ENCODE measurements around the gene DDX39A. TPM values are rescaled to one million over a fixed set of nuclear protein-coding genes. Genes with fewer than 3 reads are reported as not detected.
A peak's percentile ranks its signal among the peaks of the same experiment; 100 is the strongest.

DDX39A gene
- total RNA-seq, 5 donors from 2014 or later (not counting 1 experiment from before 2014, with no cell fraction given), result 159 to 280 (median 179) TPM

- H3K4me1 Mint-ChIP-seq, result peaks cover 60 to 70% (median 61%) of the 10 kb centered on the region in 3 donors
- peak overlapping the region; percentile 84 to 93 for H3K27ac Mint-ChIP-seq
- DNase-seq, result no peak
- no peaks in the 10 kb centered on the region for H3K9me3 Mint-ChIP-seq
- H3K4me3 ChIP-seq (ENCODE audit: control insufficient read depth in 1 of 2, extremely low read depth in 1 of 2, low read length in 1 of 2), result no peak overlapping the region
- peak overlapping the region in 2 of 3 donors; percentile 25 to 86 for H3K4me3 Mint-ChIP-seq
- ATAC-seq (replicated peaks in 1 of 4), result no peak
- ChIA-PET CTCF (interaction anchor here (0.5 to 1.2 kb wide), 6 partner anchors 10 to 280 kb away, joined by 3 to 5 read pairs (median 3); no protein-coding TSS in a partner anchor), POLR2A (interaction anchor here in 1 of 2 donors (0.6 to 1.2 kb wide), 4 partner anchors 9 to 1920 kb away, joined by 3 to 8 read pairs (median 3); partner anchors contain the start of gene ADGRE5)
- peaks cover 13 to 93% of the 10 kb centered on the region in 2 experiments for H3K4me1 ChIP-seq (ENCODE audit: control insufficient read depth in 1 of 2, extremely low read depth in 1 of 2, insufficient read depth in 2 of 2, low read length in 2 of 2)
- WGBS (ENCODE audit: insufficient coverage), result 80% methylated on average over 4 of the region's 8 CpGs
- H3K36me3 ChIP-seq (ENCODE audit: control insufficient read depth in 2 of 2, extremely low read depth in 1 of 2, insufficient read depth in 1 of 2, low read length in 1 of 2), result peaks cover 19 to 51% of the 10 kb centered on the region in 2 donors
- peaks cover 29% of the 10 kb centered on the region for H3K36me3 Mint-ChIP-seq
- H3K9me3 ChIP-seq, result no peaks in the 10 kb centered on the region
- H3K27me3 Mint-ChIP-seq, result no peaks in the 10 kb centered on the region
- peak overlapping the region; percentile 13 for H3K27ac ChIP-seq (ENCODE audit: low read length)
- no peaks in the 10 kb centered on the region for H3K27me3 ChIP-seq (replicated peaks in 1 of 2; ENCODE audit: control insufficient read depth in 2 of 2, extremely low read depth in 1 of 2, insufficient read depth in 2 of 2, low read length in 1 of 2)
Measured at GRCh38 chr19:14414926-14415690, 4.0 kb downstream of the DDX39A start.

- no peaks in the 10 kb centered on the region for H3K9me3 ChIP-seq
- WGBS (ENCODE audit: insufficient coverage), result 76% methylated on average over 2 of the region's 3 CpGs
- Mint-ChIP-seq H3K27ac (peak overlapping the region; percentile 71 to 77), H3K4me3 (peak overlapping the region in 1 of 3 donors; percentile 22), H3K9me3 (no peaks in the 10 kb centered on the region), H3K36me3 (peaks cover 39% of the 10 kb centered on the region), H3K4me1 (peaks cover 61 to 73% (median 66%) of the 10 kb centered on the region in 3 donors), H3K27me3 (no peaks in the 10 kb centered on the region)
- ATAC-seq (replicated peaks in 1 of 4) (no peak), DNase-seq (no peak)
- peaks cover 10 to 98% of the 10 kb centered on the region in 2 experiments for H3K4me1 ChIP-seq (ENCODE audit: control insufficient read depth in 1 of 2, extremely low read depth in 1 of 2, insufficient read depth in 2 of 2, low read length in 2 of 2)
- POLR2A ChIA-PET, result no interaction called here
- H3K36me3 ChIP-seq (ENCODE audit: control insufficient read depth in 2 of 2, extremely low read depth in 1 of 2, insufficient read depth in 1 of 2, low read length in 1 of 2), result peaks cover 21 to 65% of the 10 kb centered on the region in 2 donors
- CTCF ChIA-PET, result interaction anchor here (0.5 to 1.1 kb wide), 3 partner anchors 155 to 277 kb away, joined by 3 to 7 read pairs (median 3); partner anchors contain the start of gene ASF1B (in 1 of the 2)
- H3K4me3 ChIP-seq (ENCODE audit: control insufficient read depth in 1 of 2, extremely low read depth in 1 of 2, low read length in 1 of 2), result no peak overlapping the region
- no peaks in the 10 kb centered on the region for H3K27me3 ChIP-seq (replicated peaks in 1 of 2; ENCODE audit: control insufficient read depth in 2 of 2, extremely low read depth in 1 of 2, insufficient read depth in 2 of 2, low read length in 1 of 2)
- peak overlapping the region; percentile 19 for H3K27ac ChIP-seq (ENCODE audit: low read length)
Measured at GRCh38 chr19:14413693-14414181, 5.4 kb downstream of the DDX39A start.

- Histone ChIP-seq H3K9me3 (no peaks in the 10 kb centered on the region), H3K27ac (ENCODE audit: low read length) (peak overlapping the region; percentile 19), H3K4me1 (ENCODE audit: control insufficient read depth in 1 of 2, extremely low read depth in 1 of 2, insufficient read depth in 2 of 2, low read length in 2 of 2) (peaks cover 10 to 98% of the 10 kb centered on the region in 2 experiments), H3K4me3 (ENCODE audit: control insufficient read depth in 1 of 2, extremely low read depth in 1 of 2, low read length in 1 of 2) (no peak overlapping the region), H3K27me3 (replicated peaks in 1 of 2; ENCODE audit: control insufficient read depth in 2 of 2, extremely low read depth in 1 of 2, insufficient read depth in 2 of 2, low read length in 1 of 2) (no peaks in the 10 kb centered on the region), H3K36me3 (ENCODE audit: control insufficient read depth in 2 of 2, extremely low read depth in 1 of 2, insufficient read depth in 1 of 2, low read length in 1 of 2) (peaks cover 24 to 71% of the 10 kb centered on the region in 2 donors)
- Mint-ChIP-seq H3K4me1 (peaks cover 64 to 77% (median 69%) of the 10 kb centered on the region in 3 donors), H3K27me3 (no peaks in the 10 kb centered on the region), H3K4me3 (peak overlapping the region in 1 of 3 donors; percentile 22), H3K9me3 (no peaks in the 10 kb centered on the region), H3K27ac (peak overlapping the region; percentile 71 to 77), H3K36me3 (peaks cover 43% of the 10 kb centered on the region)
- POLR2A ChIA-PET, result interaction anchor here in 1 of 2 donors (0.6 kb wide), 1 partner anchor 55 kb away, joined by 5 read pairs; no protein-coding TSS in a partner anchor
- DNase-seq (peak in 1 of 35 experiments; percentile 19), ATAC-seq (replicated peaks in 1 of 4) (no peak)
- CTCF ChIA-PET, result interaction anchor here in 1 of 2 donors (1.1 kb wide), 1 partner anchor 276 kb away, joined by 3 read pairs; the partner anchor contains the start of gene ASF1B
- WGBS (ENCODE audit: insufficient coverage), result 76% methylated on average over 5 of the region's 15 CpGs
Measured at GRCh38 chr19:14412996-14413692, 6.0 kb downstream of the DDX39A start.

DNA sequence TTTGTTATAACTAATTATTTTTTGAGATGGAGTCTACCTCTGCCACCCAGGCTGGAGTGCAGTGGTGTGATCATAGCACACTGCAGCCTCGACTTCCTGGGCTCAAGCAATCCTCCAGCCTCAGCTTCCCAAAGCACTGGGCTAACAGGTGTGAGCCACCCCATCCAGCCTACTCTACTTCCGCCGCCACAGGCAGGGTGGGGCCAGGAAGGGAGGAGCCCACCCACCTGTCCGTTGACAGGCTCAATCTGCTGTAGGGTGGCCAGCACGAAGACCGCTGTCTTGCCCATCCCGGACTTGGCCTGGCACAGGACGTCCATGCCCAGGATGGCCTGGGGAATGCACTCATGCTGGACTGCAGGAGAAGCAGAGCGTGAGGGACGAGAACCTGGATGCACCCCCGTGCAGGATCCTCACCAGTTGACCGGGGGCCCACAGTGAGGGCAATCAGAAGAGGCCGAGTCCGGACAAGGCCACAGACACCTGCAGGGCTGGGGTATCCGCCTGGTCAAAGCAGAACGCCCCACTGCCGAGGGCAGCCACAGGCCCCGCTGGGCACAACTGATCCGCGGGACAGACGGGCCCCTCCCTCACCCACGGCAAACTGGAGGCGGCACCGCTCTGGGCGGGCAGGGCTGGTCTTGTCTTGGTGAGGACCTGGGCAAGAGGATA lies 6.7 kb downstream of the DDX39A start:
- CTCF ChIA-PET, result interaction anchor here in 1 of 2 donors (1.1 kb wide), 1 partner anchor 276 kb away, joined by 3 read pairs; the partner anchor contains the start of gene ASF1B
- peaks cover 46% of the 10 kb centered on the region for H3K36me3 Mint-ChIP-seq

DNA sequence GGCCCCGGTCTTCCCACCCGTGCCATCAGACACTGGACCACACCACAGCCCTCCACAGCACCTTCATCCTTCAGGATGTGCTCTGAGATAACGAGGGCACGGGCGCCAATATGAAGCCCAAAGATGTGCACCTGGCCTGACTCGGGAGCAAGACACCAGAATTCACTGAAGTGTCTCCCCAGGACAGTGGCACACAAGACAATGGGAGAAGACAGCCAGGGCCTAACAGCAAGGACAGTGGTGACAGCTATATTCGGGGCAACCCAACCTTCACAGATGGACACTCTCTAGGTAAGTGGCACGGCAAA lies 7.2 kb downstream of the DDX39A start:
- Mint-ChIP-seq H3K4me3 (peak overlapping the region in 2 of 3 donors; percentile 13 to 58), H3K27ac (peak overlapping the region; percentile 69 to 75), H3K36me3 (peaks cover 47% of the 10 kb centered on the region), H3K9me3 (no peaks in the 10 kb centered on the region), H3K4me1 (peaks cover 56 to 72% (median 65%) of the 10 kb centered on the region in 3 donors), H3K27me3 (no peaks in the 10 kb centered on the region)
- ChIA-PET POLR2A (no interaction called here), CTCF (interaction anchor here in 1 of 2 donors (0.6 kb wide), 1 partner anchor 12 kb away, joined by 3 read pairs; no protein-coding TSS in a partner anchor)
- H3K27ac ChIP-seq (ENCODE audit: low read length), result no peak overlapping the region
- ATAC-seq (replicated peaks in 1 of 4) (no peak), DNase-seq (peak in 1 of 35 experiments; percentile 21)
- H3K4me3 ChIP-seq (ENCODE audit: control insufficient read depth in 1 of 2, extremely low read depth in 1 of 2, low read length in 1 of 2), result no peak overlapping the region
- 92% methylated on average over 7 of the region's 8 CpGs for WGBS (ENCODE audit: insufficient coverage)
- peaks cover 8 to 90% of the 10 kb centered on the region in 2 experiments for H3K4me1 ChIP-seq (ENCODE audit: control insufficient read depth in 1 of 2, extremely low read depth in 1 of 2, insufficient read depth in 2 of 2, low read length in 2 of 2)
- H3K27me3 ChIP-seq (replicated peaks in 1 of 2; ENCODE audit: control insufficient read depth in 2 of 2, extremely low read depth in 1 of 2, insufficient read depth in 2 of 2, low read length in 1 of 2), result no peaks in the 10 kb centered on the region
- H3K36me3 ChIP-seq (ENCODE audit: control insufficient read depth in 2 of 2, extremely low read depth in 1 of 2, insufficient read depth in 1 of 2, low read length in 1 of 2), result peaks cover 33 to 83% of the 10 kb centered on the region in 2 donors
- H3K9me3 ChIP-seq, result no peaks in the 10 kb centered on the region

More for the DNA sequence above, 6.7 kb downstream of the DDX39A start:
- peak overlapping the region in 1 of 2 donors; percentile 69 for H3K27ac Mint-ChIP-seq
- H3K4me1 Mint-ChIP-seq, result peaks cover 59 to 73% (median 68%) of the 10 kb centered on the region in 3 donors
- peaks cover 29 to 78% of the 10 kb centered on the region in 2 donors for H3K36me3 ChIP-seq (ENCODE audit: control insufficient read depth in 2 of 2, extremely low read depth in 1 of 2, insufficient read depth in 1 of 2, low read length in 1 of 2)
- peak overlapping the region in 1 of 3 donors; percentile 22 for H3K4me3 Mint-ChIP-seq
- DNase-seq (peak in 1 of 35 experiments; percentile 16), ATAC-seq (replicated peaks in 1 of 4) (no peak)
- no peaks in the 10 kb centered on the region for H3K9me3 ChIP-seq
- H3K9me3 Mint-ChIP-seq, result no peaks in the 10 kb centered on the region
- peaks cover 10 to 93% of the 10 kb centered on the region in 2 experiments for H3K4me1 ChIP-seq (ENCODE audit: control insufficient read depth in 1 of 2, extremely low read depth in 1 of 2, insufficient read depth in 2 of 2, low read length in 2 of 2)
- H3K4me3 ChIP-seq (ENCODE audit: control insufficient read depth in 1 of 2, extremely low read depth in 1 of 2, low read length in 1 of 2), result no peak overlapping the region
- 82% methylated on average over 18 of the region's 25 CpGs for WGBS (ENCODE audit: insufficient coverage)
- no peaks in the 10 kb centered on the region for H3K27me3 Mint-ChIP-seq
- H3K27ac ChIP-seq (ENCODE audit: low read length), result no peak overlapping the region
- H3K27me3 ChIP-seq (replicated peaks in 1 of 2; ENCODE audit: control insufficient read depth in 2 of 2, extremely low read depth in 1 of 2, insufficient read depth in 2 of 2, low read length in 1 of 2), result no peaks in the 10 kb centered on the region
- POLR2A ChIA-PET, result interaction anchor here in 1 of 2 donors (0.6 kb wide), 1 partner anchor 54 kb away, joined by 5 read pairs; no protein-coding TSS in a partner anchor
